Activated CD4-positive, alpha-beta T cell treated with anti-CD3 and anti-CD28 coated beads, Interleukin-2, amount 50 U/mL, for 16 hours (primary cell): ENCODE measurements around the gene AREL1.

Experiments used
- DNase-seq: peaks from one replicate; pipeline ENCODE4 v3.0.0-alpha.2; 2020

AREL1 gene

DNA sequence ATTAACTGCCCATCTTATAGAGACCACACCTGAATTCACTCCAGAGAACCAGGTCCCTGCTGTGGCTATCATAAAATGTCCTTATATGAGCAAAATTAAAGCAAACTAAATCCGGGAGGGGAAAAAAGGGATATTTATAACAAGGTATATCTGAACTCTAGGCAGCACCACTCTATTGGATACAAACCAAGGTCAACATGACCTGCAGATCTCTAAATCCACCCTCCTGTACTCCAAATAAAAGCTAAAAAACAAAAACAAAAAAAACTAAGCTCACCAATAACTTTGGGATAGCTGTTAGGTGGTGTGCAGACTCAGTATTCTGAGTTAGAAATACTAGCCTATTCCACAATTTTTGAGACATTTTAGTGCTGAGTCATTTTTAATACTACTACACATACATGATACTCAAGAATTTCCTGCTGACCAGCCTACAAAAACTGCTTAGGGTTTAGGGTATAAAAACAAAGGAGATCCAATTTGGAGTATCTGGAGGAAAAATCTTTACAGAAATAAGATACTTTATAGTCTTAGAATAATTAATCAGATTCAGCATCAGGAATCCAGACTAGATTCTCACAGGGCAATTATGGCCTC lies 54.2 kb downstream of the AREL1 start:
- no peak for DNase-seq

DNA sequence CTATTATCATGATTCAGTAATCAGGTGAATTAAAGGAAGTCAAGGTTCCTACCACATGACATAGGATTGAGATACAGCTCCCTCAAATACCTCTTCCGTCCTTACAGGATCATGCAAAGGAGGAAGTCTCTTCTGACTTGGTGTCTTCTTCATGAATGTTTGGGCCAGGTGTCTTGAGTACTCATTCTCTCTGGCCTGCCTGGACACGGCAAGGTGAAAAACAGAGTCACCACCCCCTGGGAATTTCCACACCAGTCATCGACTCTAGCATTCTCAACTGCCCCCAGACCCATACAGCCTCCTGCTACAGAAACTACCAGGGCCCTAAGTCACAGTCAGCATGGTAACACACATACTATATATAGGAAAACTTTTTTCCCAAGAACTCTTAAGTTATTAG lies 55.9 kb downstream of the AREL1 start:
- DNase-seq: no peak

DNA sequence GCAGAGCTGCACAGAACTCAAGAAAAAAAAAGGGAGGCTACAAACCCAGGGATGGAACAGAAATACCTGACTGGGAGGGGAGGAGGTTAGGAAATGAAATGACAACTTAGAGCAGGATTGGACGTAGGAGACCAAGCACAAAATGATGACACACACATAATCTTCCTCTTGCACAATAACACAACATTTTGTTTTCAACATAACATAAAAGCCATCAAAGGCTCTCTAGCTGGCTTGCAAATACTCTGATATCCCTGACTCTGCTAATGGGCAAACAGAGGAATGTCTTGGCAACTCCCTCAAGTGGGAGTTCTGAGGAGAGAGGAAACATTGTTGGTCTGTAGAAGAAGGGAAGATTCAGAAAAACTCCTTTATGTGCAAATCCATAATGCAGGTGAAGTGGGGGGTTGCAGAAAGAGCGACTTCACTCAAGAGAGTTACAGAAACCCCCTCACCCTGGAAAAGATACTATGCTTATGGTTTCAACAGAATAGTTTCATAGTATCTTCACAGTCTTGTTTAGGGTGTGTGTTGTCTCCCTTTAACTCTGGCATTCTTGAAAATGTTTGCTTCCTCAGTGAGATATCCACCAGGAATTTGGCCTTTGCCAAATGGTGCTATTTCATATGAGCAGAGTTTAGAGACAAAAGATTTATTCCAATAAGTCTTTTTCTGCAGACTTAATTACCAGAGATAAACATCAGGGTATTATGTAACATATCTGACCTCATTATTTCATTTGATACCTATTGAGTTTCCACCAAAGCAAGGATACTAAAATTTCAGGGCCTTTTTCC lies 57.1 kb downstream of the AREL1 start:
- DNase-seq: no peak

DNA sequence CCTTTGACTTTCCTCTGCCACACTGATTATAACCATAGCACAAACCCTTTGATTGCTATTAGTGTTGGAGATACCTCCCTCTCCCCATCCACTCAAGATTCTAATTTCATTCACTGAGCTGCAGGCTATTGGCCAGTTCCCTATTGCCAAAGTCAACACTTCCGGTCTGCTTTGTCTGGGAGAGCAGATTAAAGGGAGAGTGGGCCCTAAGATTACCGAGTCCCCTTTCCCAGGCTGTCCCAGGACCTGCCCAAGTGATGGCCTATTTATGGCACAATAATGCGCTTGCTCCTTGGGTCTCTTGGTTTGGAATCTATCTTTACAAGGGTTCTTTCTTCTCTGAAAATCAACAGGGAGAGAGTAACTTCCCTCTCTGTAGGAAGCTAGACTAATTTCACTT lies 57.9 kb downstream of the AREL1 start:
- no peak for DNase-seq

DNA sequence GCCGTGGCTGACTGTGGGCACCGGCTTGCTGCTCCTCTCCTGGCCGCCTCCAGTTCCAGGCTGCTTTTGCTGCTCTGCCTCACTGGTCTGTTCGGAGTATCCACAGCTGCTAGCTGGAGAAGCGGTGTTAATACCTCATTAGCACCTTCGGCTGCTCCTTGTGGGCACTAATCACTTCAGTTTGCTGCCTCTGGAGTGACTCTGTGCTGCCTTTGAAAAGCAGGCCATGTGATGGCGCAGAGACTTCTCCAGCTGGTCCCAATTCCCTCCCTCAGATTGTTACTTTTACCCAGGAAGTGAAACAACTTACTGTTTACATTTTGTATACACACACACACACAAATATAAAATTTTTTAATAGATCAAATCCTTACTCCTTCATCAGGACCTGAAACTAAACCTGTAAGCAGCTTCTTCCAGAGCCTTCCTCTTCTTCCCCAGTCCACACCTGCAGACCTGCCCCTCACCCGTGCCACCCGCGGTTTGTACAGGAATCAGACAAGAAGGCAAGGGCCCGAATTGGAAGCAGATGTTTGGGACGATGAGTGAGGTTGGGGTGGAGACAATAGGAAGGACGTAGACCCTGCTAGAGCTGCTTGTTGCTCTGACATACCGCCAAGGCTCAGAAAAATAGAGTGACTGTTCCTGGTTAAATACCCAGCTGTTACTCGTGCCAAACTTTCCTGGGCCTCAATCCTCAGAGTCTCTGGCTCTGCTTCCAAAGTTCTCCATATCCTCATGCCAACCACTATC lies 59.3 kb downstream of the AREL1 start:
- DNase-seq: no peak

DNA sequence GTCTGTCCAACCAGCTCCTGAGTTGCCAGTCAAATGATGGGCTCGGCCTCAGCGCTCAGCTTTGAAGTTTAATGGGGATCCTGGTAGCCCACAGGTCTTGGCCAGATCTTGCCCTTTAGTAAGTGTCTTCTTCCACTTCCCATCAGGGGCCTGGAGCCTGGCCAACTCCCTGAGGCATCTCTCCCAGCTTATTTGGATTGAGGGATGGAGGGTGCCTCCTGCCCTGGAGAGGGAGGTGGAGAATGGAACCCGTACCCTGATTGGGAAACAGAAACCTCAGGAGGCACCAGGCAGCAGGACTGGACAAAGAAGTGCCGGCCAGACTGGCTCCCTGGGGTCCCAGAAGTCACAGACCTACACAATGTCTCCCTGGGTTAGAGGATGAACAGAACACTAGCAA lies 60.3 kb downstream of the AREL1 start:
- no peak for DNase-seq

DNA sequence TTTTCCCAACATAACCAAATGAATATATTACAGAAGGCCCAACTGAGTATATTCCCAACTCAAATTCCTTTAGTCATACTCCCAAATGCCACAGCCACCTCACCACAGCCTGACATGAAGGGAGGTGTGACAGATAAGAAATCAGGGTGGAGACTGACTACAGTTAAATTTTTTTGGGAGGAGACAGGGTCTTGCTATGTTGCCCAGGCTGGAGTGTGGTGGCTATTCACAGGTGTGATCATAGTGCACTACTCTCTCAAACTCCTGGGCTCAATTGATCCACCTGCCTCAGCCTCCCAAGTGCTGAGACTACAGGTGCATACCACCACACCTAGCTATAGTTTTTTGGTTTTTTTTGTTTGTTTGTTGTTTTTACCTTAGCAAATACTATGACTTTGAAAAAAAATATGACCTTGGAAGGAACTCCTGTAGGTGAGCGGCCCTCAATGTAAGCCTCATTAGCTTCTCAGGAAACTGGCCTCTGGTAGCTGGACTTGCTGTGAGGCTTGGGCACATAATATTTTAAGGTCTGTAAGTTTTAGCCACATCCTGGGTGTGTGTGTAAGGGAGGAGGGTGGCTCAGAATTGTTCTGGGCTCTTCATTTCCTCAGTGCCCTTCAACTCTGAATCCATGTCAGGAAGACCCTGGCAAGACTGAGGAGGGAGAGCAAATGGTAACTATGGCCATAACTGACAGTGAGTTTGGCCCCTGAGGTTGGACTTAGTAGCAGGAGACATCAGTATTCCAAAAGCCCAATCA lies 61.8 kb downstream of the AREL1 start:
- DNase-seq: no peak

DNA sequence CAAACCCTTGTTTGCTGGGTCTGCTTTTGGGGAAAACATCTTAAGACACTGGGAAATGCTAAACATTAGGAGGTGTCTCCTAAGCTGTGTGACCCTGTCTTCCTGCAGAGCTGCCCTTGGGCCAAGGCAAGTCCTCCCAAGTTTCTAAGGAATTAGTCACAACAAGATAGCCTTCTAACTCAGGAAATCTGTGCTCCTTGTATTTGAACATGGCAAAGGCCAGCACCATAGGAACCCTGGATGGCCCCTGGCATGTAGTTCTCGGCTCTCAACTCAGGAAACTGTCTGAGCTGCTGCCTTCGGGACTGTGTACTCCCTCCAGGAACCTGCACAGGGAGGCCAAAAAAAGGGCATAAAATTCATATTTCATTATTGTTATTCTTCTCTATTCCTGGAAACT lies 63.2 kb downstream of the AREL1 start:
- no peak for DNase-seq

DNA sequence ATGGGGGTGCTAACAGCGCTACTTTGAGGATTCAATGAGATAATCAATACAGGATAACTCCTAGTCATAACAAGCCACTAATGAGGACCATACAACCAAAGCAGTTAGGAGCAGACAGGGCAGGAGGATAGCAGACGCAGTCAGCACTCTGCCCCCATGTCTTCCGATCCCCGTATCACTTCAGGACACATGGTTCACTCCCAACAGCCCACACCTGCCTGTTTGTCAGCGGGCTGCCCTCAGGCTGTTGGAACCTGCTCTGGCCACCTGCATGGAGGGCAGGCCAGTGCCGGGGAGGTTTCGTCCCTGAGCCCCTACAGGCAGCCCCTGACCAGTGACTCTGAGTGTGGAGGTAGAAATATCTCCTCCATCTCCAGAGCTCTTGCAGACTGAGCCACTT lies 63.7 kb downstream of the AREL1 start:
- no peak for DNase-seq

DNA sequence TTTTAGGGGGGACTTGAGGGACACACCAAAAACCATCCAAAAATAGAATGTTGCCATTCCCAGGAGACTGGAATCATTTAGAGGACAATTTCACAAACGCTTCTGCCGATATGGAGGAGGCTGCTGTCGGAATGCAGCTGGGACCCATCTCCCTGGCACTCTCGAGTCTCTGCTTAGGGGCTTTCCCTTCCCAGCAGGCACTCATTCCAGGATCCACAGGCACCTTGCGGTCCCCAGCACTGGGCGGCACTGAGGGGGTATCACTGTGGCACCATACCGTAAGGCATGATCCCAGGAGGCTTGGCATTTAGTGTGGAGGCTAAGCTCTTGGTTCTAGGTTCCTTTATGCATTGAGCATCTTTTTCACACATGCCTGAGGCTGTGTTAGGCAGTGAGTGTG lies 64.3 kb downstream of the AREL1 start:
- DNase-seq: no peak

DNA sequence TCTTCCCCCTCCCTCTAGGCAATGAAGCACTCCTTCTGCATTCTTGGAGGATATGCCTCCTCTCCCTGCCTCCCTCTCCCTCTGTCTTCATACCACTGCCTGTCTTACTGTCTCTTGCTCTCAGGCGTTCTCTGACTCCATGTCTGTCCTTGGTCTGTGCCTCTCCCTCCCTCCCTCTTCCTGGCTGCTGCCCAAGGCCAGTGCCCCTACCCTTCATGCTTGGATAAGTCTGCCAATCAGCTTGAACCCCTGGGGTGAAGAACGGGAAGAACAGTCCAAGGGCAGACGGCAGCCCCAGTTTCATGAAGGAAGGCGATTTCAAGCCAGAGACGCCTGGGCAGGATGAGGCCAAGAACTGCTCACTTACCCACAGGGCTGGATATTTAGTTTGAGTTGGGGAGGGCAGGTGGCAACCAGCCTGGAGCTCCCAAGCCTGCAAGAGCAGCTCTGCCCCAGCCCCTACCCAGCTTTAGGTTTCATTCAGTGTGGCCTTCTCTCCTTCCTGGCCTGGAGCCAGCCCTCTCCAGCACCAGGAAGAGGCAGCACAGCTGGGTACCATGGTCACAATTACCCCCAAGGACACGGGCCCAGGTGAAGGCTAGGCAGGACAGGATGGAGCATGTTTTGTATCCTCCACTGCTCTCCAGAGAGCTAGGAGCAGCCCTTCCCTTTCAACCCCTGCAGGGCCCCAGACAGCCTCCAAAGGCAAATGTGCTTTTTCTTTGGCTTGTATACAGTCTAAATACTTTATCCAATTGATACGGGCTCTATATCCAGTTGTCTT lies 65.0 kb downstream of the AREL1 start:
- no peak for DNase-seq

DNA sequence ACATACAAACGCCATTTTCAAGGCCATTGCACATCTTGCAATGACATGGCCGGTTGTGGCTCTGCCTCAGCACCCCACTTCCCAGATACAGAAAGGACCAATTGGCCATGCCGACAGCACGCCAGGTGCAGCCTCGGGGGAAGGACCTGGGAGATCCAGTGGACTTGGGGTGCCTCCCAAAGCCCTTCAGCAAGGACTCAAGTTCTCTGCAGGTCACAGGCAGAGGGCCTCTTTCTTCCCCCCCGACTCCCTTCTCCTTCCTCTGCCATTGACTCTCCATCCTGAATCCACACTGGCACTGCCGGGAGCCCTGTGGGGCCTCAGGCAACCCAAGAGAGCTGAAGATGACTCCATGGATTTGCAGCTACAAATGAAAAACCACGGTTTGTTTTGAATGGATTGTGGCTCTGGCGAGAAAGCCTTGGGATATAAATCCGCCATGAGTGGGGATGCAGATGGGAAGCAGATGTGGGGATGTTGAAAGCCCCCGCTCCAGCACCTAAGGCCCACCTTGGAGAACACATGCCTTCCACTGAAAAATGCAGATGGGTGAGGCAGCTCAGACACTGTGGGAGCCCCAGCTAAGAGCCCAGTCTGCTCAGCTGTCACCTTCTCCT lies 65.7 kb downstream of the AREL1 start:
- DNase-seq: no peak

DNA sequence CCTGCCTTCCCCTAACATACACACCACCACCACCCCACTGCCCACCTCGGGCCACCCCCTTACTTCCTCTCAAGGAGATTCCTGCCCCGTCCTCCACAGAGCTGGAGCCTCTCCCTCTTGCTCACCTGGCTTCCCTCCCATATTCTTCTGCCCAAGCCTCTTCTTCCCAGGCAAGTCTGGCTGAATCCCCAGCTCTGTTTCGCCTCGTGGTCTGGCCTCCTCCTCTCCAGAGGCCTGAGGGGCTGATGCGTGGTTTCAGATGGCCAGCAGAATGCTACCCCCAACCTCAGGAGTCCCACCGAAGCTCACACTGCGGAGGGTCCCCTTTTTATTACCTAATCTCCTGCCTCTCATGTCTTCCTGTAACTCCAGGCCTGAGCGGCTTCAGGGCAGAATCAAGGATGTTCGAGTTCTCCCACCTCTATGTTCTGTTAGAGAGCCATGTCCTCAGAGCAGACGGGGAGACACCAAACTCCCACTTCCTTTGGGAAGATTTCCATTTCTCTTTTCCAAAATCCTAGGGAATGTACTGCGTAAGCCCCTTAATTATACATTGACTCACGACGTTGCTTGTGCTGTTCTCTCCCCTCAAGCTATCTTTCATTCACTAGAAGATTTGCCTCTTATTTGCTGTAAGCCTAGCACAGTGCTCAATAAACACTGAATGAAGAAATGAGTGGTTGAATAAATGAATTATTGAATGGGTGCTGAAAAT lies 67.0 kb downstream of the AREL1 start:
- no peak for DNase-seq

DNA sequence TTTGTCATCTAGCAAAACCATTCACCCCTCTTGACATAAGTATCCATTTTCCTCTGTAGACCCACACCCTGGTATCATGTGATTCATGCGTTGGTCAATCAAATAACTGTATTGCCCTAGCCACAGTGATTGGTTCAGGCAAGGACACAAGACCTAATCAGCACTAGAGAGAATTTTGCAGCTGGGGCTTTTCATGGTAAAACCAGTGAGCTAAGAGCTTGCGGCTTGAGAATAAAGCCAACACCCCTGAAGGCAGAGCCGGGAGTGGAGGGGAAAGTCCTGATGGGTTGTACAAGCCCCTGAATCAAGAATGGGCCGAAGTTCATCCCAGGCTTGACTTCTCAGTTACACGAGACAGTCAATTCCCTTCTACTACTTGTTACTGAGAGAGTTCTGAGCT lies 67.6 kb downstream of the AREL1 start:
- no peak for DNase-seq

DNA sequence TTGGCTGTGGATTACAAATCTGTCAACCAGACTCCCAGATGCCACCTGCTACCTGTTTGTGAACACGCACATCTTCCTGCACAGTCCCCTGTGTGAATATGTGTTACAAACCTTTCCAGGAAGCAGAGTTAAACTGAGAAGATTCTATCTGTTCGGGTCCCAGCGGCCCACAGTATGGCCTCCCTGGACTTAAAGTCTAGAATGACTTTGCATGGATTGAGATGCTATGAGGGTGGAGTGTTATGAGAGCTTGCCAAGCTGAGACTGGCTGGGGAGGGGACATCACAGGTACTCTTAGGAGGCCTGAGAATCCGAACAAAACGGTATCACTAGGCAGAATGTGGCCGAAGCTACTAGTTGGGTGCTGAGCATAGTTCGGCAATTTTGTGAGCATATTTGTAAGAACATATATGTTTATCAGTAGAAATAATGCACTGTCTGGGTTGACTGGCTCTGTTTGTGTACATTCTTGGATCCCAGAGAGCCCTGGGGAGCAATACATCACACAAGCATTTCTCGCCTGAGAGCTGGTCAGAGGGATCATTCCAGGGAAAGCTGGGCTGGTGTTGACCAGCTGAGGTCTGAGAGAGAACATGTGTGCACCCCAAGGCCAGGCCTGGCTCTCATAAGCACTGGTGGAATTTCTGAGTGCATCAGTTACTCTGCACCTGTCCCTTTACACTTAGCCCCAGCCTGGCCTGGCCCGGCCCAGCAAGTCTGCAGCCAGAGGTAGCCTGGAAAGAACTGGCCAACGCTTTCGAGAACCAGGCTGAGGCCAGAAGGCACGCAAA lies 71.1 kb downstream of the AREL1 start:
- DNase-seq: no peak

DNA sequence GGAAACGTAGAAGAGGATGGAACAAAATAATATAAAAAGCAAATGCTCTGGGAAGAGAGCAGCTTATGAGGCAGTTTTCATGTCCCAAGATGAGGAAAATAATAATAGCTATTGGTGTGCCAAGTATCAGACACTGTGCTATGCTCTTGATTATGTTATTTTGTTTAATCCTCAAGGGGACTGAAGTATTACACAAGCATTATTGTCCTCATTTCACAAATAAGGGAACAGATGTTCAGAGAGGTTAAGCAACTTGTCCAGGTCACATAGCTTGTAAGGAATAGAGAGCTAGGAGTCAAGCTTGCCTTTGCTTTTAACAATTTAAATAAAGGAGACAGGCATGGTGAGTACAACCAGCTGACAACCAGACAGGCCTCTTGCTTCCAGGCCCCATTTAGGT lies 73.9 kb downstream of the AREL1 start:
- DNase-seq: no peak

DNA sequence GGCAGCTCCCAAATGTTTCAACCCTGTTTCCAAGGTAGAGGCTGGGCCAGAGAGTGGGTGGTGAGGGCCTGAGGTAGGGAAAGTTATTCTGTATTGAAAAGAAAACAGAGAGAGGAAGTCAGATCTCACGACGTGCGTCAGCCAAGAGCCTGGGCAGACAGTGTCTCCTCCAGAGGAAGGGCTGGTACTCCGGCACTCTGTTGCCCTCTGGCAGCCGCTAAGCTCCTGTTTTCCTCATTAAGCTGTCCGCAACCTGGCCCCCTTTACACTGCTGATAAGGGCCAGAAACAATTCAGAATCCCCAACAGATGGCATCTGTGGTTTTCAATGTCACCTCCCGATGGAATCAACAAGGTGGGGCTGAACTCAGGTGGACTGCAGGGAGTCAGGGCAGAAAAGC lies 74.8 kb downstream of the AREL1 start:
- no peak for DNase-seq

DNA sequence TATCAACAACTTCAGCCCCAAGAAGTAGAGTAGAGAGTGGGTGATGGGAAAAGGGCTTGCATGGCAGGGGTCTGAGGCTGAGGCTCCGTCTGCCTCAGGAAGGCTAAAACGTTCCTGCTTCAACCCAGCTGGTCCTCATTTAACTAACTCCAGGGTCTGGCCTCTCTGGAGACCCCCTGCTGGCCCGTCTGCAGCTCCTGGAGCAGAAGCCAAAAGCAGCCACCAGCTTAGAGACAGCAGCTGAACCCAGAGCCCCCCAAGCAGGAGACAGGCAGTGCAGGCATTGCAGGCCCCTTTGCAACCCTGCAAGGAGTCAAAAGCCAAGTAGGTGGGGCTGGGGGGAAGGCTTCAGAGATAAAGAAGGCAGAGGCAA lies 75.7 kb downstream of the AREL1 start:
- DNase-seq: no peak

DNA sequence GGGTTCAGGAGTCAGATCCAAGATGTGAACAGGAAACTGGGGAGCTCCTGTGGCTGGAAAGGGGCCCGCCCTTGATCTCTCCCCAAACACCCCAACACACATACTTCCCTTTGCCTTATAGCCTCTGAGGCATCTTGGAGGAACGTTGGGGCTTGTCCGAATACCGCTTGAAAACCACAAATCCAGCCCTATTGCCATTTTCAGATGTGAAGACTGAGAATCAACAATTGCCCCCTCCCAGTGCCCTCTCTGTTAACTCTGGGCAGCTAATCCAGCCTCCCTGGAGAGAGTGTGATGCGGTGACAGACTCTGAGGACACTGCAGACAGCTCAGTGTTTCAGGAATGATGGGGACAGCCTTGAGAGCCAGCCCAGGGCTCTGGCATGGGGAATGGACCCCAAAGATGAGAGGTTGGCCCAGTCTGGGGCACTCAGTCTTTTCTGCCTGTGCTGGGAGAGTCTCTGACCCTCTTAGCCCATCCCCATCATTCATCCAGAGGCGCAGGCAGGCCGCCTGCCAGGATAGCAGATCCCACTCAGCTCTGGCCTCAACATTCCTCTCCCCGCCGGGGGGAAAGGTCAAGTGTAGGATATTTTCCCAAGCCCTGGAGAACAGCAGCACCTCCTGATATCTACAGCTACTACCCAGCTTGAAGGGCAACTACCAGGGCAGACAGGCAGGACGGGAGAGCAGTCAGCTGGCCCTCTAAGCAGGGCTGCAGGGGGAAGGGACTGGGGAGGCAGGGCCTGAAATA lies 76.3 kb downstream of the AREL1 start:
- DNase-seq: no peak

DNA sequence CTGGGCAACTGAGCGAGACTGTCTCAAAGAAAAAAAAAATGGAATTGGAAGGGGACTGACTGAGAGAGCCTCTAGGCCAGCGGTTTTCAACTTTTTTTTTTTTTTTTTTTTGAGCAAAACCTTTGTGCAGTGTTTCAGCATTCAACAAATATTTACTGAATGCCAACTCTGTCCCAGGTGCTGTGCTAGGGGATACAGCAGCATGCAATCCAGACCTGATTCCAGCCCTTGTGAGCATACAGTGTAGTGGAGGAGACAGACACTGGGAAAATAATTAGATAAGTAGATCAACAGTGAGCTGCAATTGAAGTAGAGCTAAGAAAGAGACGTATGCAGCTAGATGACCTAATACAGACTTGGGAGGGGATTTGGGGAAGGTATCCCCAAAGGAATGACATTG lies 77.0 kb downstream of the AREL1 start:
- no peak for DNase-seq
